Fibroblast of skin of scalp (primary cell): ENCODE results near the gene RMDN2.
"Not testable (repeated sequence)": the region's sequence is repeated elsewhere in the genome, so short reads cannot be mapped to it uniquely, and the experiment has no call there.

Source experiments
- DNase-seq: peaks from one replicate; pipeline ENCODE4 v3.0.0-alpha.2; 2013

The RMDN2 gene

GRCh38 chr2:37934591-37935513 lies 9.8 kb downstream of the RMDN2 start:
- no peak for DNase-seq

GRCh38 chr2:37937568-37937967 lies 12.5 kb downstream of the RMDN2 start:
- DNase-seq, result not testable (repeated sequence)

- DNase-seq, result not testable (repeated sequence)
These were observed 16.2 kb downstream of the RMDN2 start for GRCh38 chr2:37941267-37941666.

- no peak for DNase-seq
These were observed 19.2 kb downstream of the RMDN2 start for GRCh38 chr2:37944268-37944667.

GRCh38 chr2:37947306-37947705 lies 22.2 kb downstream of the RMDN2 start:
- DNase-seq, result no peak

- DNase-seq, result not testable (repeated sequence)
These were observed 37.1 kb downstream of the RMDN2 start for GRCh38 chr2:37962018-37962739.

GRCh38 chr2:37962740-37963121 lies 37.6 kb downstream of the RMDN2 start:
- DNase-seq, result not testable (repeated sequence)

- not testable (repeated sequence) for DNase-seq
These were observed 38.8 kb downstream of the RMDN2 start for GRCh38 chr2:37963901-37964300.

GRCh38 chr2:37966326-37966725 lies 41.2 kb downstream of the RMDN2 start:
- no peak for DNase-seq

- DNase-seq, result no peak
These were observed 44.6 kb downstream of the RMDN2 start for GRCh38 chr2:37969731-37970130.

GRCh38 chr2:37971971-37972370 lies 46.9 kb downstream of the RMDN2 start:
- DNase-seq, result no peak

- DNase-seq, result no peak
These were observed 48.7 kb downstream of the RMDN2 start for GRCh38 chr2:37973615-37974353.

GRCh38 chr2:37975808-37976207 lies 50.7 kb downstream of the RMDN2 start:
- no peak for DNase-seq

GRCh38 chr2:37976411-37976810 lies 51.3 kb downstream of the RMDN2 start:
- DNase-seq, result no peak

GRCh38 chr2:37982147-37982582 lies 57.1 kb downstream of the RMDN2 start:
- DNase-seq, result peak; percentile 81

- no peak for DNase-seq
These were observed 57.8 kb downstream of the RMDN2 start for GRCh38 chr2:37982847-37983246.

- no peak for DNase-seq
These were observed 58.6 kb downstream of the RMDN2 start for GRCh38 chr2:37983719-37984118.

- DNase-seq, result no peak
These were observed 59.1 kb downstream of the RMDN2 start for GRCh38 chr2:37984176-37984575.

GRCh38 chr2:37984589-37984988 lies 59.5 kb downstream of the RMDN2 start:
- DNase-seq, result peak; percentile 42

GRCh38 chr2:37985333-37985732 lies 60.2 kb downstream of the RMDN2 start:
- peak; percentile 59 for DNase-seq

GRCh38 chr2:37987098-37987775 lies 62.1 kb downstream of the RMDN2 start:
- no peak for DNase-seq

- DNase-seq, result no peak
These were observed 67.5 kb downstream of the RMDN2 start for GRCh38 chr2:37992601-37993000.
